Stimulated activated CD4-positive, alpha-beta T cell treated with anti-CD3 and anti-CD28 coated beads, Interleukin-1b, Interleukin-23, amount 100 ng/mL, for 4 hours (primary cell): ENCODE measurements around the gene DALRD3.
"Not testable (repeated sequence)": the region's sequence is repeated elsewhere in the genome, so short reads cannot be mapped to it uniquely, and the experiment has no call there.

Experiments used
- DNase-seq, 2 donors: peaks; one replicate each; pipeline ENCODE4 v3.0.0-alpha.2; 2020; ENCODE audit warnings: low read depth in 2 of 2

The DALRD3 gene

DNA sequence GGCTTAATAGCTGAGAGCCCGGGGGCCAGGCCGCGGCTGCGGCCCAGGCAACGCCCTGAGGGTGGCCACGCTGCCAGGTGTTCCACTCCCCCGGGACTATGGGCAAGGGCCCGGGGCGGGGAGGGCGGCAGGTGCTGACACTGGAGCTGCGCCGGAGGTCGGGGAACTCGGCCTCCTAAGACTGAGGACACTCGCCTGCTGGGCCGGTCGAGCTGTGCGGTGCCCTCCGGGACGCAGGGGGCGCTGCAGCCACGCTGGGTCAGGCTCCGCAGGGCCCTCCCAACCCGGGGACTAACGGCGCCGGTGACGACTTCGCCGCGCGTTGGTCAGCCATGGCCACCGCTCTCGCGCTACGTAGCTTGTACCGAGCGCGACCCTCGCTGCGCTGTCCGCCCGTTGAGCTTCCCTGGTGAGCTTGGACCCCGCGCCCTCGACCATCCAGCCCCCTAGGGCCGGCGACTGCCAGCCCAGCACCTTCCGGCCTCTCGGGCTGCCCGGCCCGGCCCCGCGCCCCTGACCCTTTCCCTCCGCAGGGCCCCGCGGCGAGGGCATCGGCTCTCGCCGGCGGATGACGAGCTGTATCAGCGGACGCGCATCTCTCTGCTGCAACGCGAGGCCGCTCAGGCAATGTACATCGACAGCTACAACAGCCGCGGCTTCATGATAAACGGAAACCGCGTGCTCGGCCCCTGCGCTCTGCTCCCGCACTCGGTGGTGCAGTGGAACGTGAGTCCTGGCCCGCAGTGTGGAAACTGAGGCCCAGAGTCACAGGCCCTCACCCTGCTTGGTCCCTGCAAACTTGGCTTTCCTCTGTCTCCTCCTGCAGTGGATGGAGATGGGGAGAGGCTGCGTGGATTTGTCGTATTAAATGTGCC is 3.7 kb upstream of the DALRD3 start, which contains the start of gene NDUFAF3:
Gene NDUFAF3 (plus strand): TSS at position 309 of the 875 bp plus-strand sequence. CDS start 24 bp downstream, at position 333.
- peak; percentile 86 to 90 for DNase-seq

DNA sequence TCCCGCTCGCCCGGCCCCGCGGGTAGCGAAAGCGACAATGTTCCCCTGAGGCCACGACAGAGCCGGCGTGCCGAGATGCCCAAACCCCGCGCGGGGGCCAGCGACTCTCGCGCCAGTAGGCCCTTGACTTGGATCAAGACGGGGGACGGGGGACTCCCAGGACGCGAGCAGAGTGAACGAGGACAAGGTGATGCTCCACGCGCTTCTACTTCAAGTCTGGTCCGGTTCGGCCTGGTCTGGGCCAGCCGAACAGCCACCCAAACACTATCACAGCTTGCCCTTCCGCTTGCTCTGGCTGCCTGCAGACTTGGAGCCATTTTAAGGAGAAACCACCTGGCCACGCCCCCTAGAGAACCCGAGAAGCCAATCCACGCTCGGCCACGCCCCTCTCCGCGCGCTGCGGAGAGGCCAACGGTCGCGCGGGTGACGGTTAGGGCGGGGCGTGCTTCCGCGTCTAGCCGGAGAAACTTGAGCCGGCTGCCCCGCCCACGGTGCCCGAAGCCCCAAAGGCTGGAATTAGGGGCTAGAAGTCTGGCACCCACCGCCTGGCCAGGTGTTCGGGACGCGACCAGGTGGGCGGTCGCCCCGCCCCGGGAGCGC is 2.9 kb upstream of the DALRD3 start:
- DNase-seq = peak; percentile 97 to 99

DNA sequence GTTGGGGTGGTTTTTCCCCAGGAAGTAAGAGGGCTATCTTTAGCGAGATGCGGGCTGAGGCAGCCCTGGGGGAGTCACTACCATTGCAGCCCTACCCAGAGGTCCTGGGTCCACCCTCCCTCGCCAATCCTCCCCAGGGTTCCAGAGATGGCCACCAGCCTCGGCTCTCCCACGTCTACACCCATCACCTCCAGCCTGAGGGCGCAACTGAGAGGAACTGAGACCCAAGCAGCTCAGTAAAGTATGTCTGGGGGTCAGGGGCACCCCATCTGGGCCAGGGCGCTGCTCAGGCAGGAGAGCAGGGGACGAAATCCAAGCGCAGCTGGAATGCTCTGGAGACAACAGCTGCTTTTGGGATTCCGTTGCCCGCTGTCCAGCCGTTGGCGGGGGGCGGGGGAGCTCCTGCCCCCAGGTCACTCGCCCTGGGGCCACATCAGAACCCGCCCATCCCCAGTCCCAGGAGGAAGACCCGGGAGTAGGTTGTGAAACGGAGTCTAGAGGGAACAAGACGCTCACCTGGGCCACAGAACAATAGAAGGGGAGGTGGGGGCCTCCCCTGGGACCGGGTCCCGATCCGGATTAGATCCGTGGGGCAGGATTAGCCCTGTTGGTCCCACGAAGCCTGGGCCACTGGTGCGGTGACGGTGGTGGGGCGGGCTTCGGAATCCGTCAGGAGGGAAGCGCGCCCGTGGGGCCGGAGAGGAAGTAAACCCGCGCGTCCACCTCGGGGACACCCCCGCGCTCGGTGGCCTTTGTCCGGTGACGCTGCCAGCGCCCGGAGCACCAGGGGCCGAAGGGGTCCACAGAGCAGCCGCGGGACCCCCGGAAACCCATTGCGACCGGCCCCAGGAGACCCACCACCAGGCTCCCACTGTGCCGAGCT is 2.2 kb upstream of the DALRD3 start:
- no peak for DNase-seq

DNA sequence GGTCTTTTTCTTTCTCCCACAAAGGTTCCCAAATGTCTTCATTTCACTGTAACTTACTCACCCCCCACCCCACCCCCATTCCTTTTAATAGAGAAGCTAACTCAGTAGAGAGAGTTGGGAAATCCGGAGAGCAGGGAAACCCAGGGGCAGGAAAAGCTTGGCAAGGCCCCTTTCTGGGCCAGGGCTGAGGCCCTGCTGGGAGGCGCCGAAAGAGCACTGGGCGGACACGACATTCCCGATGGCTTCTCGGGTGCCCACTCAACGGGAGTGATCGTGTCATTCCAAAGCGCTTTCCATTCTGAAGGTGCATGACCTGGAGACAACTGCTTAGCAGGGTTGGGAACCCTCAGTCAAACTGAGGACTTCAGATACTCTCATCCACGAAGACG is 1.6 kb upstream of the DALRD3 start:
- no peak for DNase-seq

DNA sequence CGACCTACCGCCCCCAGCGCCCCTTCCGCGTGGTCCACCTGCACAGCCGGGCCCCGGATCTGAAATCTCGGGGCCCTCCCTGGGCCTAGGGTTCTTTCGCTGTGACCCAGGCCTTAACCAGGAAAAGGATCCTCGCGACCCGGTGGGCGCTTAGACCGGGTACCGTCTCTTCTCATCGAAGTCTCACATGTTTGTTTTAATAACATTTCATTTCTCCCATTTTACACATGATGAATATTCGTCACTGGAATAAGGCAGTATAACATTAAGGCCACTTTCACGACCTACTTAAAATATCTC is 277 bp upstream of the DALRD3 start:
- DNase-seq = no peak

DNA sequence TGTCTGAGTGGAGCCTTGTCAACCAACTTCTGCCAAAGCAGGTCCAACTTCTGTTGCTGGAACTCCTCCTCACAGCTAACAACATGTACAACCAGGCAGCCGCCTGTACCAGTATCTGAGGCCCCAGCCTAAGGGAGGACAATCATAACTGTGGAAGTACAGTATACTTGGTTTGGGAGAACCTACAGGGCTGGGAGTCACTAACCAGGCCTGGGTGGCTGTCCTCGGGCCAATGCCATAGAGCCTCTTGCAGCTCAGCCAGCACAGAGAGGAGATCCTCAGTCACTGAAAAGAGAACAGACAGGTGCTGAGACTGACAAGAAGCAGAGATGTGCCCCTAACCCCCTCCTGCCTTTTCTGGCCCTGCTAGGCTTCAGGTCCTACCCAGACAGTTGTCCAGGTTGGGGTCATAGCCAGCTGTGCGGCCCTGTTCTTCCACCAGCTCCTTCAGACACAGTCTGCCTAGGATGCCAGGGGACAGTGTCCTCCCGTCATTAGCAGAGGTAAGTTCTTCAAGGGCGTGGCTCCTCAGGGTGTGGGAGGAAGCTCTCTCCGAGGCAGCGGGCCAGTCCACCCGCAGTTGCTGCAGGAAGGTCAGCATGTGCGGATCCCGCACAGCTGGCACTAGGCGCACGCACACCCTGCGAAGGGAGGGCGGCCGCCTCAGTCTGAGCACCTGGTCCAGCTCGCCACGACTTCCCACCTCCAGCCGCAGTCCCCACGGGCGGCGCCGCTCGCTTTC is 980 bp downstream of the DALRD3 start:
- DNase-seq = no peak

DNA sequence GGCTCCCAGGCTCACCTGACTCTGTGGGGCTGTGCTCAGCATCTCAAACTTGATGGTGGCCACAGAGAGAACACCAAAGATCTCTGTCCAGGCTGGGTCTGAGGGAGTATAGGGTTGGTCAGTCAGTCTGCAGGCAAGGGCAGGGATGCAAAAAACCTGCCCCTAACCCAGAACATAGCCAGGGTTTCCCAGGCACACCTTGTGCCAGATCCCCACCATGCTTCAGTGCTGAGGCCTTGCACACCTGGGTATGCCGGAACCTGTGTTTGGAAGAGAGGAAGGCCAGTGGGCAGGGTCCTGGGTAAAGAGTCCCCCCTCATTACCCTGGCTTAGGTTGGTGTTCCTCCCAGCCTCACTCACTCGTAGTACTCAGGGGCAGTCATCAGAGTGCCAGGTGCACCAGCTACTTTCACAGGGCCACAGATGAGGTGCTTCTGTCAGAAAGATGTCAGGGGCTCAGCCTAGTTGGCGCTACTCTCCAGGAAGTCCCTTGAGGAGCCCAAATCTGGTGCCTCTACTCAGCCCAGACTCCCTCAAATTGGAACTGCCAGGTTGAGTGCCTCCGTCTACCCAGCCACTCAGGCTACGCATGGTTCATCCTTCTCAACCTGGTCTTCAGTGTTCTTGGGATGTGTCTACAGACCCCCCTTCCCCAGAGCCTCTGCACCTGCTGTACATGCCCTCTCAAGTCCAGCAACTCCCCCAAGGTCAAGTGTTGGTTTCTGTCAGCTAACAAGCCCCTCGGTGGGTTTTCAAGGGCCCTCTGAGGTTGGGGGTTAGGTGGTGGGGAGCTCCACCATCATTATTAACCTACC is 1.8 kb downstream of the DALRD3 start:
- DNase-seq = no peak

DNA sequence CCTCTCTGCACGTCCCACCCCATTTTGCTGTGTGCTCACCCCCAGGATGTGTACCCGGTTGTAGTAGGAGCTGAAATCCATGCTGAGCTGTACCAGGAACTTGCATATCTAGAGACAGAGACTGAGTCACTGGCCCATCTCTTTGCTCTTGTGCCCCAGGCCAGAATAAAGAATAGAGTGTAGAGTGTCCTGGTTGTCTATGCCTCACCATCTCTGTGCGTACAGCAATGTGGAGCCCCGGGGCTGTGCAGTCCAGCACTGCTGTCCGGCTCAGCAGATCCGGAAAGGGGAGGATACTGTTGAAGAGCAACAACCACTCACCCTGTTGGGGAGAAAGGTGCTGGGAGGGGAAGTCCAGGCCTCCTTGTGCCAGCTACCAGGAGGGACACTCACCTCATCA is 2.6 kb downstream of the DALRD3 start:
- DNase-seq = no peak

DNA sequence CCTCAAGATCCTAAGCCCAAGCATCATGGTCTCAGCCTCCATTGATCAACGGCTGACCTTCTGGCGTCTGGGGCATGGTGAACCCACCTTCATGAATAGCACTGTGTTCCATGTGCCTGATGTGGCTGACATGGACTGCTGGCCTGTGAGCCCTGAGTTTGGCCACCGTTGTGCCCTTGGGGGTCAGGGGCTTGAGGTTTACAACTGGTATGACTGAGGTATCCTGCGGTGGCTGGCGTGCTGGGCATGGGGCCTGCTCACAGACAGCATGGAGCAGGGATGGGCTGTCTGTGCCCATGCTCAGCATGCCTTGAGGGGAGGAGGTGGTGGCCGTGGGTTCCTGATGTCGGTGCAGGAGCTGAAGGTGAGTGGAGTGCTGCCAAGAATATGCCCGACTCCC is 3.3 kb downstream of the DALRD3 start:
- no peak for DNase-seq

DNA sequence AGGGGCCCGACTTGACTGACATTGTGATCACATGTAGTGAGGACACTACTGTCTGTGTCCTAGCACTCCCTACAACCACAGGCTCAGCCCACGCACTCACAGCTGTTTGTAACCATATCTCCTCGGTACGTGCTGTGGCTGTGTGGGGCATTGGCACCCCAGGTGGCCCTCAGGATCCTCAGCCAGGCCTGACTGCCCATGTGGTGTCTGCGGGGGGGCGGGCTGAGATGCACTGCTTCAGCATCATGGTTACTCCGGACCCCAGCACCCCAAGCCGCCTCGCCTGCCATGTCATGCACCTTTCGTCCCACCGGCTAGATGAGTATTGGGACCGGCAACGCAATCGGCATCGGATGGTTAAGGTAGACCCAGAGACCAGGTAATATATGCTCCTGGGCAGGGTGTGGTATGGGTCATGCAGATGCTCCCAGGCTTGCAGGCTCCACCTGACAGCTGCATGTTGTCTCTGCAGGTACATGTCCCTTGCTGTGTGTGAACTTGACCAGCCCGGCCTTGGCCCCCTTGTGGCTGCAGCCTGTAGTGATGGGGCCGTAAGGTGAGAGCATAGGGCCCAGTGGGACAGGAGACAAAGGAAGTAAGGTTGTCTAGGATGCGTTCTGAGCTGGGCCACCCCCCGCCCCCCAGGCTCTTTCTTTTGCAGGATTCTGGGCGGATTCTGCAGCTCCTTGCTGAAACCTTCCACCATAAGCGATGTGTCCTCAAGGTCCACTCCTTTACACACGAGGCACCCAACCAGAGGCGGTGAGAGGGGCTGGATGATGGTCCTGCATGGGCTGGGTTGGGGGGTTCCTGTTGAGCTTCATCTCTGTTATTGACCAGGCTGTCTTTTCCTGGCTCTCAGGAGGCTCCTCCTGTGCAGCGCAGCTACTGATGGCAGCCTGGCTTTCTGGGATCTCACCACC is 4.4 kb downstream of the DALRD3 start:
- DNase-seq = no peak

DNA sequence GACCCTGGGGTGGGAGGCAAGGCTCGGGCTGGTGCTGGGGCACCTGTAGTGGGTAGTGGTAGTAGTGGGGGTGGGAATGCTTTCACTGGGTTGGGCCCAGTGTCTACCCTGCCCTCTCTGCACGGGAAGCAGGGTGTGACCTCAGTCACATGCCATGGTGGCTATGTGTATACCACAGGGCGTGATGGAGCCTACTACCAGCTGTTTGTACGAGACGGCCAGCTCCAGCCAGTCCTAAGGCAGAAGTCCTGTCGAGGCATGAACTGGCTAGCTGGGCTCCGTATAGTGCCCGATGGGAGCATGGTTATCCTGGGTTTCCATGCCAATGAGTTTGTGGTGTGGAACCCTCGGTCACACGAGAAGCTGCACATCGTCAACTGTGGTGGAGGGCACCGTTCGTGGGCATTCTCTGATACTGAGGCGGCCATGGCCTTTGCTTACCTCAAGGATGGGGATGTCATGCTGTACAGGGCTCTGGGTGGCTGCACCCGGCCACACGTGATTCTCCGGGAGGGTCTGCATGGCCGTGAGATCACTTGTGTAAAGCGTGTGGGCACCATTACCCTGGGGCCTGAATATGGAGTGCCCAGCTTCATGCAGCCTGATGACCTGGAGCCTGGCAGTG is 5.2 kb downstream of the DALRD3 start:
- no peak for DNase-seq

DNA sequence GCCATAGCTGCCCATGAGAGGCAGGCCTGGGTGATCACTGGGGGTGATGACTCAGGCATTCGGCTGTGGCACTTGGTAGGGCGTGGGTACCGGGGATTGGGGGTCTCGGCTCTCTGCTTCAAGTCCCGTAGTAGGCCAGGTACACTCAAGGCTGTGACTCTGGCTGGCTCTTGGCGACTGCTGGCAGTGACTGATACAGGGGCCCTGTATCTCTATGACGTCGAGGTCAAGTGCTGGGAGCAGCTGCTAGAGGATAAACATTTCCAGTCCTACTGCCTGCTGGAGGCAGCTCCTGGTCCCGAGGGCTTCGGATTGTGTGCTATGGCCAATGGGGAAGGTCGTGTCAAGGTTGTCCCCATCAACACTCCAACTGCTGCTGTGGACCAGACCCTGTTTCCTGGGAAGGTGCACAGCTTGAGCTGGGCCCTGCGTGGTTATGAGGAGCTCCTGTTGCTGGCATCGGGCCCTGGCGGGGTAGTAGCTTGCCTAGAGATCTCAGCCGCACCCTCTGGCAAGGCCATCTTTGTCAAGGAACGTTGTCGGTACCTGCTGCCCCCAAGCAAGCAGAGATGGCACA is 5.9 kb downstream of the DALRD3 start:
- DNase-seq = no peak

DNA sequence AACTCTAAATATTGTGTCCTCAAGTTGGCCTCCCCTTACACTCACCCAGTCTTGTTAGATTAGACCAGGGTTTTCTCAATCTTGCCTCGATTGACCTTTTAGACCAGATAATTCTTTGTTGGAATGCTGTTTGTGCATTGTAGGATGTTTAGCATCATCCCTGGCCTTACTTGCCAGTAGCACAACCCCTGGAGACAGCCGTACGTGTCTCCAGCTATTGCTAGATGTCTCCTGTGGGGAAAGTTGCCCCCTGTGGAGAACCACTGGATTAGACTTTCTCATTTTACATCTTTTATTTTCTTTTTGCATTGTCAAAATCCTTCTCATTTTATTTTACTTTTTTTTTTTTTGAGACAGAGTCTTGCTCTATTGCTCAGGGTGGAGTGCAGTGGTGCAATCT is 9.0 kb downstream of the DALRD3 start:
- DNase-seq = no peak

DNA sequence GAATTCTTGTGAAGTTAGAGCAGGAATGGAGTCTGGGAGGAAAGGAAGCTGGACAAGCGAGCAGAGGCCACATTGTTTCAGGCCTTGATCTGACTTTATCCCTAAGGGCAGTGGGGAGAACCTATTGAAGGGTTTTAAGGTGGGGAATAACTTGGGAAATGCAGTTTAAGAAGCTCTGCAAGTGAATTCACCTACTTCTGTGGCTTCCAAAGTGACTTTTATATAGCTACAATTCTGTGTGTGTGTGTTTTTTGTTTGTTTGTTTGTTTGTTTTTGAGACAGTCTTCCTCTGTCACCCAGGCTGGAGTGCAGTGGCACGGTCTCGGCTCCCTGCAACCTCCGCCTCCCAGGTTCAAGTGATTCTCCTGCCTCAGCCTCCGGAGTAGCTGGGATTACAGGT is 9.8 kb downstream of the DALRD3 start:
- not testable (repeated sequence) for DNase-seq

DNA sequence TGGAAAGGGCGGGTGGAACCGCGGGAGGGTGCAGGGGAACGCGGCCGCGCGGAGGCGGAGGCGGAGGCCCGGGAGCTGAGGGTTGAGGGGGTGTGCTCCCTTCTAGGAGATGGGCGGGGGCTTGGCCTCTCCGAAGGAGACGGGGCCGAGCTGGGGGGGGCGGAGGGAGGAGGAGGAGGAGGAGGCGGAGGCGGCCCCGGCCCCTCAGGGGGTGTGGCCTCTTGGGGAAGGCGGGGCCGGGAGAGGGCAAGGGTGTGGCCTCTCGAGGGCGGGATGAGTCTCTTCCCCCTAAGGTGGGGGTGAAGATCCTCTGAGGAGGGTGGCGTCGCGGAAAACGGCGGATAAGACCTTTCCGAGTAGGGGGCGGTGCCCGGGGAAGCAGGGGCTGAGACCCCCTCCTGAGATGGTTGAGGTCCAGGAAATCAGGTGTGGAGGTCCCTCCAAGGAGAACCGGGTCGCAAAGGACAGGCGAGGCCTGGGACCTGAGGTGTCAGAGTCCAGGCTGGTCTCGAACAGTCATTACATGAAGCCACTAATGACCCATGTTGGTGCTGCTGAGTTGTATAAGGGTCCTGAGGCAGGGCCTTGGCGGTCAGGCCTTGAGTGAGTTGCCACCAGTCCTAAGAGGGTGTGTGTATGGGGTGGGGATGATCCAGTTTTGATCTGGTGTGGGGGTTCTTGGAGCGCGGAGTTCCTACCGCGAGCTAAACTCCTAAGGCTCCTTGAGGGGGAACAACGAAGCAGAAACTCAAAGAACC is 10.4 kb downstream of the DALRD3 start:
- peak; percentile 87 to 91 for DNase-seq

DNA sequence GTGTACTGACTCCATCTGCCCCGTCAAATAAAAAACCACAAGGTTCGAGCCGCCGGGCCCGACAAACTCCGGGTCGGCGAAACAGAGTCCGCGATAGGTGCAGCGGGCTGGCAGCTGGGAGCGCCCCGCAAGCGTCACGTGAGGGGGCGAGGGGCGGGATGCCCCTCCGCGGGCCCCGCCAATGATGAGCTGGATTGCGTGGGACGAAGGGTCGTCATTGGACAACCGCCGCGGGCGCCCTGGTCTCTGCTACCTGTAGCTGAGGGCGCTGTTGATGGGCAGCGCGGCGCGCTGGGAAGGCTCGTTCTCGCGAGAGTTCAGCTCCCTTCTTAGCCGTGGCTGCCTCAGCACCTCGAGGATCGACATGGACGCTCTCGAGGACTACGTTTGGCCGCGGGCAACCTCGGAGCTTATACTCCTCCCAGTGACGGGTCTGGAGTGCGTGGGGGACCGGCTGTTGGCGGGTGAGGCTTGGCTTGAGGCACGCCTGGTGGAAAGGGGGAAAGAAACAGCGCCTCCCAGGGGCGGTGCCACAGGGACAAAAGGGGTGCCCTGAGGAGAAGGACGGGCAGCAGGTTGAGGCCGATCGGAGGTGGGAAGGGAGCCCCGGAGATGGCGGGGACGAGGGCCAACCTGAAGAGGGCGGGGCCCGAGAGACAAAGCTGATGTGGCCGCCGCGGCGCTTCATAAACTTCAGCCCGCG is 11.2 kb downstream of the DALRD3 start, which contains the start of gene WDR6:
Gene WDR6 (plus strand): TSS at position 324 of the 703 bp plus-strand sequence. CDS start 41 bp downstream, at position 365.
- peak; percentile 91 to 92 for DNase-seq

DNA sequence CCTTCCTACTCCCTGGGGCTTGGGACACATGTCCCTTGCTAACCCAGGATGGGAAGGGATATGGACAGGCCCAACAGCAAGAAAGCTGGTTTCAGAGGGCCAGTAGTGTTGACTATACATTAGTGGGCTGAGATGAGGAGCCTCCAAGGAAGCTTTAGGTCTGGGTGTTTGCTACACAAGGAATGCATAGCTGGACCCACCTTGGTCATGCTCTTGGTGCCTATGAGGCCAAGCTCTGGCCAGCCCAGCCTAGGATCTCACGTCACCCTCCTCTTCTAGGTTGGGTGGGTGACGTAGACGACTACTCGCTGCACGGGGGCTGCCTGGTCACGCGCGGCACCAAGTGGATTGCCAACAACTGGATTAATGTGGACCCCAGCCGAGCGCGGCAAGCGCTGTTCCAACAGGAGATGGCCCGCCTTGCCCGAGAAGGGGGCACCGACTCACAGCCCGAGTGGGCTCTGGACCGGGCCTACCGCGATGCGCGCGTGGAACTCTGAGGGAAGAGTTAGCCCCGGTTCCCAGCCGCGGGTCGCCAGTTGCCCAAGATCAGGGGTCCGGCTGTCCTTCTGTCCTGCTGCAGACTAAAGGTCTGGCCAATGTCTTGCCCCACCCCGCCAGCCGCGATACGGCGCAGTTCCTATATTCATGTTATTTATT is 11.8 kb downstream of the DALRD3 start:
- DNase-seq = no peak
